Suprapubic skin (tissue), 4 donors: Measurements from ENCODE around the gene IGLL5. TPM values are rescaled to one million over a fixed set of nuclear protein-coding genes. Genes with fewer than 3 reads are reported as not detected.

Experiments used
- DNase-seq, 2 donors: peaks; one replicate each; pipeline ENCODE4 v3.0.0-alpha.2; 2019; ENCODE audit warnings: low spot score in 2 of 2
- H3K27ac ChIP-seq: fragments of 200-600 bp; sonication (generic); one replicate; pipeline ENCODE4 v1.5.1; 2019
- H3K27me3 ChIP-seq: fragments of 200-600 bp; sonication (generic); one replicate; pipeline ENCODE4 v1.5.1; 2019
- H3K36me3 ChIP-seq: fragments of 200-600 bp; sonication (generic); one replicate; pipeline ENCODE4 v1.5.1; 2019
- H3K4me1 ChIP-seq: fragments of 200-600 bp; sonication (generic); one replicate; pipeline ENCODE4 v1.5.1; 2019
- H3K4me3 ChIP-seq: fragments of 200-600 bp; sonication (generic); one replicate; pipeline ENCODE4 v1.5.1; 2019; ENCODE audit warnings: mild to moderate bottlenecking
- H3K9me3 ChIP-seq: fragments of 200-600 bp; sonication (generic); one replicate; pipeline ENCODE4 v1.5.1; 2019
- EP300 ChIP-seq: sonication (generic); formaldehyde crosslinking; IDR thresholded peaks from one replicate; pipeline ENCODE4 v1.6.1; 2017; ENCODE audit warnings: antibody characterized with exemption
- POLR2A ChIP-seq, 2 donors: fragments of 450-650 bp; IDR thresholded peaks; one replicate each; pipeline ENCODE4 v1.6.1; 2017; ENCODE audit warnings: antibody characterized with exemption in 2 of 2, mild to moderate bottlenecking in 2 of 2, moderate library complexity in 2 of 2
- POLR2AphosphoS5 ChIP-seq, 3 donors: sonication (generic); formaldehyde crosslinking; IDR thresholded peaks; one replicate each; pipeline ENCODE4 v1.6.1; 2017; ENCODE audit warnings: antibody characterized with exemption in 3 of 3
- WGBS: methylation state at CpG from one replicate; pipeline ENCODE4 v1.1.5; 2018; 5-methylcytosine and 5-hydroxymethylcytosine counted together
- total RNA-seq, 4 donors: library from RNA; depleted of rRNA; stranded (reverse); fragments of >200 nt; gene quantifications; one replicate each; pipeline ENCODE4 v1.1.0, GENCODE V29; 2016
- TF ChIP-seq, protein P1 (sequence below), 2 donors: fragments of 200-600 bp in 1 of 2; fragments of 450-650 bp in 1 of 2; sonication (generic) in 1 of 2; IDR thresholded peaks; one replicate each; pipeline ENCODE4 v1.5.1; 2016 to 2019; ENCODE audit warnings: antibody characterized with exemption in 2 of 2, mild to moderate bottlenecking in 1 of 2, moderate library complexity in 1 of 2

IGLL5 gene
- total RNA-seq, 4 donors from 2014 or later = not detected

- no peaks in the 10 kb centered on the region for H3K4me1 ChIP-seq
- TF ChIP-seq POLR2A (IDR thresholded peaks at IDR 0.05) (no peak), EP300 (no peak), POLR2AphosphoS5 (IDR thresholded peaks at IDR 0.05) (no peak)
- TF ChIP-seq, protein P1, sequence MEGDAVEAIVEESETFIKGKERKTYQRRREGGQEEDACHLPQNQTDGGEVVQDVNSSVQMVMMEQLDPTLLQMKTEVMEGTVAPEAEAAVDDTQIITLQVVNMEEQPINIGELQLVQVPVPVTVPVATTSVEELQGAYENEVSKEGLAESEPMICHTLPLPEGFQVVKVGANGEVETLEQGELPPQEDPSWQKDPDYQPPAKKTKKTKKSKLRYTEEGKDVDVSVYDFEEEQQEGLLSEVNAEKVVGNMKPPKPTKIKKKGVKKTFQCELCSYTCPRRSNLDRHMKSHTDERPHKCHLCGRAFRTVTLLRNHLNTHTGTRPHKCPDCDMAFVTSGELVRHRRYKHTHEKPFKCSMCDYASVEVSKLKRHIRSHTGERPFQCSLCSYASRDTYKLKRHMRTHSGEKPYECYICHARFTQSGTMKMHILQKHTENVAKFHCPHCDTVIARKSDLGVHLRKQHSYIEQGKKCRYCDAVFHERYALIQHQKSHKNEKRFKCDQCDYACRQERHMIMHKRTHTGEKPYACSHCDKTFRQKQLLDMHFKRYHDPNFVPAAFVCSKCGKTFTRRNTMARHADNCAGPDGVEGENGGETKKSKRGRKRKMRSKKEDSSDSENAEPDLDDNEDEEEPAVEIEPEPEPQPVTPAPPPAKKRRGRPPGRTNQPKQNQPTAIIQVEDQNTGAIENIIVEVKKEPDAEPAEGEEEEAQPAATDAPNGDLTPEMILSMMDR (IDR thresholded peaks at IDR 0.05) = no peak
- no peaks in the 10 kb centered on the region for H3K36me3 ChIP-seq
- WGBS = 82% methylated on average over 15 of the region's 15 CpGs
- no peak overlapping the region for H3K4me3 ChIP-seq
- H3K27me3 ChIP-seq = peaks cover 4% of the 10 kb centered on the region
- DNase-seq = no peak
- no peaks in the 10 kb centered on the region for H3K9me3 ChIP-seq
- no peak overlapping the region for H3K27ac ChIP-seq
Measured at GRCh38 chr22:22910272-22911240, 22.9 kb downstream of the IGLL5 start.

- Histone ChIP-seq H3K27me3 (peaks cover 4% of the 10 kb centered on the region), H3K27ac (no peak overlapping the region), H3K4me1 (no peaks in the 10 kb centered on the region), H3K36me3 (no peaks in the 10 kb centered on the region), H3K9me3 (no peaks in the 10 kb centered on the region), H3K4me3 (no peak overlapping the region)
- WGBS = 70% methylated on average over 6 of the region's 15 CpGs
- no peak for DNase-seq
- TF ChIP-seq, protein P1 (IDR thresholded peaks at IDR 0.05) = no peak
- TF ChIP-seq EP300 = no peak
- no peak for TF ChIP-seq POLR2A (IDR thresholded peaks at IDR 0.05)
- no peak for TF ChIP-seq POLR2AphosphoS5 (IDR thresholded peaks at IDR 0.05)
Measured at GRCh38 chr22:22911327-22912134, 23.9 kb downstream of the IGLL5 start.

GRCh38 chr22:22912135-22912987 lies 24.7 kb downstream of the IGLL5 start:
- WGBS = 84% methylated on average over 7 of the region's 8 CpGs
- Histone ChIP-seq H3K4me1 (no peaks in the 10 kb centered on the region), H3K4me3 (no peak overlapping the region), H3K27me3 (no peaks in the 10 kb centered on the region), H3K9me3 (no peaks in the 10 kb centered on the region), H3K36me3 (no peaks in the 10 kb centered on the region), H3K27ac (no peak overlapping the region)
- TF ChIP-seq POLR2A (IDR thresholded peaks at IDR 0.05) (no peak), POLR2AphosphoS5 (IDR thresholded peaks at IDR 0.05) (no peak), EP300 (no peak)
- TF ChIP-seq, protein P1 (IDR thresholded peaks at IDR 0.05) = no peak
- no peak for DNase-seq

DNA sequence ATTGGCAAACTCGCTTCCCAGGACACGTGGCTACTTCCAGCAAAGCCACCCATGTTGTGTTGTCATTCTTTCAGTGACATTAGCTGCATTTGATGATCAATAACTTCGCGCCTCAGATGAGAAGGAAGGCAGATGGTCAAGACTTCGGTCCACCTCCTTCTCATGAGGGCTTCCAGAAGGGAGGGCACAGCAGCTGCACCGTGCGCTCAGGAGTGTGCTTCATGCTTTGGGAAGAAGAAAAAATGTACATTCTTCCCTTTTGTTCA lies 25.3 kb downstream of the IGLL5 start:
- Histone ChIP-seq H3K4me1 (no peaks in the 10 kb centered on the region), H3K27me3 (no peaks in the 10 kb centered on the region), H3K9me3 (no peaks in the 10 kb centered on the region), H3K27ac (no peak overlapping the region), H3K4me3 (no peak overlapping the region), H3K36me3 (no peaks in the 10 kb centered on the region)
- 87% methylated on average over 7 of the region's 7 CpGs for WGBS
- TF ChIP-seq POLR2A (IDR thresholded peaks at IDR 0.05) (no peak), POLR2AphosphoS5 (IDR thresholded peaks at IDR 0.05) (no peak), EP300 (no peak)
- TF ChIP-seq, protein P1 (IDR thresholded peaks at IDR 0.05) = no peak
- no peak for DNase-seq
